ENCODE results near the gene CTNNA2. TPM values are rescaled to one million over a fixed set of nuclear protein-coding genes. Genes with fewer than 3 reads are reported as not detected.

Gene CTNNA2
- total and polyA plus RNA-seq, 2 of the 8 experiments (the other 6 are each of a cell fraction or from before 2014, with no cell fraction given), result 3.9 to 9.0 TPM

- H3K56ac ChIP-seq (replicated peaks; ENCODE audit: insufficient read length, low read depth, low read length), result no peak overlapping the region
- H3K9me3 ChIP-seq (ENCODE audit: insufficient read depth in 2 of 2, low read depth in 1 of 2, low read length in 1 of 2), result no peaks in the 10 kb centered on the region
- no peaks in the 10 kb centered on the region for H3K79me2 ChIP-seq (ENCODE audit: control insufficient read depth in 1 of 2, insufficient read depth in 2 of 2, low read length in 2 of 2)
- H3K23ac ChIP-seq (ENCODE audit: insufficient read length), result no peak overlapping the region
- no peak overlapping the region for H3K4me2 ChIP-seq (ENCODE audit: insufficient read depth in 1 of 2, low read depth in 2 of 2, low read length in 2 of 2)
- H3K18ac ChIP-seq (ENCODE audit: extremely low read depth, low read length), result no peak overlapping the region
- no peak overlapping the region for H2BK20ac ChIP-seq (ENCODE audit: low read length)
- no peak overlapping the region for H3K14ac ChIP-seq (ENCODE audit: insufficient read length)
- FAIRE-seq (no peak), DNase-seq (ENCODE audit: low read depth in 1 of 2, low spot score in 2 of 2) (no peak)
- H3K23me2 ChIP-seq (ENCODE audit: low read depth, low read length), result no peaks in the 10 kb centered on the region
- H2BK120ac ChIP-seq (replicated peaks; ENCODE audit: low read depth, low read length), result no peak overlapping the region
- H2AK5ac ChIP-seq (ENCODE audit: low read depth, low read length), result no peak overlapping the region
- CTCF ChIA-PET (ENCODE audit: partially characterized antibody), result no interaction called here
- no peak overlapping the region for H2BK12ac ChIP-seq (ENCODE audit: low read depth, low read length)
- H4K20me1 ChIP-seq (replicated peaks in 1 of 2; ENCODE audit: control insufficient read depth in 1 of 2, insufficient read depth in 2 of 2, low read length in 2 of 2), result no peaks in the 10 kb centered on the region
- no peak overlapping the region for H3K4me3 ChIP-seq (ENCODE audit: extremely low read depth in 1 of 4, insufficient read depth in 2 of 4, low read depth in 3 of 4, low read length in 4 of 4)
- H2AFZ ChIP-seq (ENCODE audit: low read length), result no peak overlapping the region
- no peaks in the 10 kb centered on the region; a peak in 1 of 7 replicates for H3K4me1 ChIP-seq (replicated peaks in 1 of 4; ENCODE audit: control insufficient read depth in 3 of 4, insufficient read depth in 4 of 4, low read length in 3 of 4)
- H3K27ac ChIP-seq (ENCODE audit: low read depth, low read length), result no peak overlapping the region
- no peaks in the 10 kb centered on the region for H3K36me3 ChIP-seq (ENCODE audit: control insufficient read depth in 2 of 4, insufficient read depth in 4 of 4, low read length in 3 of 4)
- H4K91ac ChIP-seq (replicated peaks; ENCODE audit: insufficient read length, low read length), result no peak overlapping the region
- no peak overlapping the region for H2BK15ac ChIP-seq (ENCODE audit: low read length)
- H2BK5ac ChIP-seq (ENCODE audit: low read depth, low read length), result no peak overlapping the region
- H4K5ac ChIP-seq (ENCODE audit: insufficient read length, low read depth, low read length), result no peak overlapping the region
- no peak overlapping the region for H3K9ac ChIP-seq (replicated peaks in 1 of 4; ENCODE audit: extremely low read depth in 1 of 4, low read depth in 3 of 4, low read length in 3 of 4)
- TF ChIP-seq RFX5 (IDR thresholded peaks at IDR 0.05; ENCODE audit: borderline replicate concordance, low read depth, low read length), result no peak
- no peak overlapping the region for H4K8ac ChIP-seq (ENCODE audit: extremely low read depth, insufficient read depth, low read length)
- no peak overlapping the region for H3K4ac ChIP-seq (replicated peaks; ENCODE audit: insufficient read length, low read depth, low read length)
- no peaks in the 10 kb centered on the region for H3K27me3 ChIP-seq (replicated peaks in 1 of 4; ENCODE audit: control insufficient read depth in 3 of 4, extremely low read depth in 1 of 4, insufficient read depth in 3 of 4, low read length in 3 of 4)
- POLR2A ChIA-PET (ENCODE audit: partially characterized antibody), result no interaction called here
- WGBS, 2 experiments (ENCODE audit: extremely low coverage in 1 of 2, insufficient coverage in 1 of 2, insufficient read length in 1 of 2, insufficient replicate concordance in 2 of 2, low coverage in 1 of 2, low lambda C conversion rate in 2 of 2, missing lambda C conversion rate in 1 of 2), result 94% methylated on average over 2 of the region's 2 CpGs; no CpG with 5 or more reads in 1 of the 2 experiments
- no peaks in the 10 kb centered on the region for H3K79me1 ChIP-seq (ENCODE audit: low read depth, low read length)
These were observed 636.1 kb downstream of the CTNNA2 start for GRCh38 chr2:80148906-80149305.

Measured in H1 (cell line).